HG03280 (cell line): Measurements from ENCODE around the gene ABCA6.
"Not testable (repeated sequence)": the region's sequence is repeated elsewhere in the genome, so short reads cannot be mapped to it uniquely, and the experiment has no call there.

Experiments
- ATAC-seq: cut with Tn5 transposase; IDR thresholded peaks from one replicate; pipeline ENCODE4 v1.9.1; 2021; ENCODE audit warnings: mild to moderate bottlenecking, moderate library complexity; ENCODE audit not compliant: unreplicated experiment

The ABCA6 gene

DNA sequence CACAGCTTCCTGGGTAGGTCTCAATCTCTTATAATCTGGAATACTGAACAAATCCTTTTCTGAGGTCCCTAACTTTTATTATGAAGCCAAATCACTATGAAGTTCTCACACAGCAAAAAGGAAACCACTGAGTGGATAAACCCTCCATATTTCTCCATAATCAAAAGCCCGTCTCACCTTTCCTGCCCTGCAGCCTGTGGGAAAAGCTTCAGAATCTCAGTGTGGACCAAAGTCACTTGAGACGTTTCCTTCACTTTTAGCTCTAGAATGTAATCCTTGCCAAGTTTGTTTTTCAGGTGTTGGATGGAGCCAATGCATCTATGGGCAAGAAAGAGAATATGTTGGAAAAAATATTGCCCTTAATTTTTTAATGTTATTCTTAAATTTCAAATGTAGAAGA lies 59.0 kb downstream of the ABCA6 start:
- no peak for ATAC-seq

DNA sequence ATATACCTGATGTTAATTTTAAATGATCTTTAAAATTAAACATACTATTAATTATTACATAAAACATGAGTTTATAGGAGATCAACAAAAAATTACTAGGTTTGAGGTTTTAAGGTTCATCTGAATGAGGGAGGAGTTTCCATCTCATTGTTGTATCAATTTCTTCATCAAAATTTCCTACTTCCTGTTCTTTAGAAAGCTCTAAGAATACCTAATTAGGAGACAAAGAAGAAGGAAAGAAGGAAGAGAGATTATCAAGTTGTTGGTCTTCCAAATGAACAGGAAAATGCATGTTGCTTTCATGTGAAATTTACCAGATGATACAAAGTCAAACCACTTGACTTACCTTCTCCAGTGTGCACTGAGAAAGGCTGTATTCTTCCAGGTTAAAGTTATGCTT lies 62.8 kb downstream of the ABCA6 start:
- ATAC-seq = no peak

- no peak for ATAC-seq
Measured at GRCh38 chr17:69075823-69076222, 65.9 kb downstream of the ABCA6 start.

GRCh38 chr17:69073392-69073791 lies 68.3 kb downstream of the ABCA6 start:
- ATAC-seq = not testable (repeated sequence)

GRCh38 chr17:69072803-69073256 lies 68.9 kb downstream of the ABCA6 start:
- ATAC-seq = not testable (repeated sequence)

DNA sequence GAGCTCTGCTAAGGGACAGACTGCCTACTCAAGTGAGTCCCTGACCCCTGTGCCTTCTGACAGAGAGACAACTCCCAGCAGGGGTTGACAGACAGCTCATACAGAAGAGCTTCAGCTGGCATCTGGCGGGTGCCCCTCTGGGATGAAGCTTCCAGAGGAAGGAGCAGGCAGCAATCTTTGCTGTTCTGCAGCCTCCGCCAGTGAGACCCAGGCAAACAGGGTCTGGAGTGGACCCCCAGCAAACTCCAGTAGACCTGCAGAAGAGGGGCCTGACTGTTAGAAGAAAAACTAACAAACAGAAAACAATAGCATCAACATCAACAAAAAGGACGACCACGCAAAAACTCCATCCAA lies 70.5 kb downstream of the ABCA6 start:
- ATAC-seq = not testable (repeated sequence)

- not testable (repeated sequence) for ATAC-seq
Measured at GRCh38 chr17:69070378-69071232, 71.1 kb downstream of the ABCA6 start.

DNA sequence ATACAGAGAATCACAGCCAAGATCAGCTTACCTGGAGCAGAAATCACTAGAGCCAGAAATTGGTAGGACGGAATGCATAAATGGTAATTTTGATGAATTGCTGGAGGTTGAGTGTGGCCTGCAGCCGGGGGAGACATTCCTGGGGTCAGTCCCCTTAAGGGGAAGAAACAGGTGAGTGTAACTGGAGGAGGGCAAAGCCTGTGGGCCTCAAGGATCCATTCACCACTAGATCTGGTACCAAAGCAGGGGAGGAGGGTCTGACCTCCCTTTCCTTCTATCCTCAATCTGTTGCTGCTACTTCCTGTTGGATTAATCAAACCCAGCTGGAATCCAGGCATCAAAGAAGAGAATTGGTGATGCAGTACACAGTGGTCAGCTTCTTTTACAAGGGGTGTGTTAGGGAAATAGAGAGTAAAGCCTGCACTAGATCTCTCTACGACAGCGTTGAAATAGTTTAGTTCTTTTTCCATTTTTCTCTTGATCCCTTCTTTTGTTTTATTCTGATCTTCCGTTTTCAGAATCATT lies 72.4 kb downstream of the ABCA6 start:
- ATAC-seq = no peak

DNA sequence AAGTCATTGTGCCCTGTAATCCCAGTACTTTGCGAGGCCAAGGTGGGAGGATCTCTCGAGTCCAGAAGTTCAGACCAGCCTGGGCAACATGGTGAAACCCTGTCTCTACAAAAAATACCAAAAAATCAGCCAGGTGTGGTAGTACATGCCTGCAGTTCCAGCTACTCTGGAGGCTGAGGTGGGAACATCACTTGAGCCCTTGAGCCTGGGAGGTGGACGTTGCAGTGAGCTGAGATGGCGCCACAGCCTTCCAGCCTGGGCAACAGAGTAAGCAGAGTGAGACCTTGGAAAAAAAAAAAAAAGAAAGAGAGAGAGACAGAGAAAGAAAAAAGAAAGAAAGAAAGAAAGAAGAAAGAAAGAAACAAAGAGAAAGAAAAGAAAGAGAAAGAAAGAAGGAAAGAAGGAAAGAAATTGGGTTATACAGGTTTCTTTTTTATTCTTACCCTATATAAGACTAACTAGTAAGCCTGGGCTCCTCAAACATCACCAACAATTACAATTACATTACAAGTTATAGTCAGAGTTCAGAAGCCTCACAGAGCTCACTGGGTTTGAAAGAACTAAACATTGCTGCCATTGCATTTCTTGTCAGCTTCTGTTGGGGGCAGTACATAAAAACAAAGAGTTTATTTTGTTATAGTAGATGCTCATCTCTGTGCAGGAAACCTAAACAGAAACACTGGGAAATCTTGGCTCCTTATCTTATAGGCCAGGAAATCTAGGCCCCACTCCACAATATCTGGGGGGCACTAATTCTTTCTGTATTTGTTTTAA lies 74.2 kb downstream of the ABCA6 start:
- no peak for ATAC-seq

DNA sequence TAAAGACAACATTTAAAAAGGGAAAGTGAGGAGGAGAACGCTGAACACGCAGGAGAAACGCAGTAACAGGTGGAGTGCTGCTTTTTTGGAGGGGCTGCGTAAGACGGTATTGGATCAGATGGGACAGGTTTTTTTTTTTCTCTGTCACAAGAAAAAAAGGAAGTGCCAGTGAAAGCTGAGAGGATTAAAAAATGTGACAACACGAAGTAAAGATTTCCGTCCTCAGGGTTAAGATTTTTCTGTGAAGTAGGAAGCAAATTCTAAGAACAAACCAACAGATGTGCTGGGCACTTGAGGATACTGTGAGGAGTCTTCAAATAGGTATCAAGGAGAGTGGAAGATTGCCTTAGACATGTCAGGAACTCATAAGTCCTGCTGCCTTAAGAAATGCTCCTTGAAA lies 75.2 kb downstream of the ABCA6 start:
- no peak for ATAC-seq

- ATAC-seq = no peak
Measured at GRCh38 chr17:69065113-69065512, 76.6 kb downstream of the ABCA6 start.

DNA sequence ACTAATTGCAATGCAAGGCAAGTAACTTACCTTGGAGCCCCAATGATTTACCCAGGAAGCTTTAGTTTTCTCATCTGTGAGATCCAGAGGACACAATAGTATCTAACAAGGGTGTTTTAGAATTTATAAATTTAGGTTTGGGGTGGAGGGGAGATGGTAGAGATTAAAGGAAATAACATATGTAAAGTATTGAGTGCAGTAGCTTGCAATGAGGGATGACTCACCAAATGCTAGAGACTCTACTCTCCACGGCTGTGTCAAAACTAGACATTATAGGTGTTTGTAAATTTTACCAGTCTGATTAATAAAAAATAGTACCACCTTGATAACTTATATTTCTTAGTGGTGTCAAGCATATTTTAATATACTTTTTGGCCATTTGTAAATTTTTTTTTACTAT lies 77.2 kb downstream of the ABCA6 start:
- no peak for ATAC-seq

DNA sequence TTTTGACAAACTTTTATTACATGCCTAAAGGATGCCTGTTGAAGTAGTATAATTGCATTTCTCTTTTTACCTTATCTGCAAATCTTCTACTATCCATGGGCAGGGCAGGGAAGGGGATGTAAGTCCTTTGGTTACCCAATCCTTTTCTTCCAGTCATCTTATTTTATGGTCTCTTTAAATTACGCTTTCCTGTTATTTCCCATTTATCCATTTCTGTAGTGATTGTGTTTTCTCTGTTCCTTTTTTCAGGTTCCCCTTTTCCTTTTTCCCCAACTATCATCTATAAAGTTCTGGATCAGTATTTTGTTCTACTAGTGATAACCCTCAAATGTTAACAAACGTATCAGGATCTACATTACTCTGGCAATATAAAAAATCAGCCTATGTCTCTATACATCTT lies 77.7 kb downstream of the ABCA6 start:
- ATAC-seq = no peak

DNA sequence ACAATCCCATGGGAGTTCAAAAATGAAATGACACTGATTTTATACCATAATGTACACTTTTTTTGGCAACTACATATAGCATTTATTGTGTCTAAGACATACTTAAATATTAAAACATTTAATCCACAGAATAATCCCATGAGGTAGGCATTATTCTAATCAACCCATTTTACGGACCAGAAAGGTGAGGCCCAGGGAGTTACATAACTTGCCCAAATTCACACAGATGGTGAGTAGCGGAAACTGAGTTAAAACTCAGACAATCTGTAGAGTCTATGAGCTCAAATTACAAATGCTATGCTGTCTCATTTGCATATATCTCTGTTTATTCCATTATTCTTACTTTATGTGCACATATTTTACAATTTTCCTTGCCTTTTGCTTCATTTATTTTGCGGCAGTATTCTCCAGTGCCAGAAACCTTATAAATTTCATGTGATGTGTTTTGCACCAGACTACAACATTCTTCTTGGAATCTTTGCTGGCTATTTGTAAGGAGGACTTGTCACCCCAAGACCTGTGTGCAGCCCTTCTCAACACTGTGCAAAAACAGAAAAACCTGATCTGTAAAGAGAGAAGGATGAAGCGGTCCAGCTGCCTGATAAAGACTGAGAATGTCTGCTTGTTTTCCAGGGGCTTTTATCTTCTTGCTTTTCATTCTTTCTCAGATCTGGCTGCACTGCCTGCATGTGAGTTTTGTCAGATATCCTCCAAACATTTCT lies 78.7 kb downstream of the ABCA6 start:
- no peak for ATAC-seq

DNA sequence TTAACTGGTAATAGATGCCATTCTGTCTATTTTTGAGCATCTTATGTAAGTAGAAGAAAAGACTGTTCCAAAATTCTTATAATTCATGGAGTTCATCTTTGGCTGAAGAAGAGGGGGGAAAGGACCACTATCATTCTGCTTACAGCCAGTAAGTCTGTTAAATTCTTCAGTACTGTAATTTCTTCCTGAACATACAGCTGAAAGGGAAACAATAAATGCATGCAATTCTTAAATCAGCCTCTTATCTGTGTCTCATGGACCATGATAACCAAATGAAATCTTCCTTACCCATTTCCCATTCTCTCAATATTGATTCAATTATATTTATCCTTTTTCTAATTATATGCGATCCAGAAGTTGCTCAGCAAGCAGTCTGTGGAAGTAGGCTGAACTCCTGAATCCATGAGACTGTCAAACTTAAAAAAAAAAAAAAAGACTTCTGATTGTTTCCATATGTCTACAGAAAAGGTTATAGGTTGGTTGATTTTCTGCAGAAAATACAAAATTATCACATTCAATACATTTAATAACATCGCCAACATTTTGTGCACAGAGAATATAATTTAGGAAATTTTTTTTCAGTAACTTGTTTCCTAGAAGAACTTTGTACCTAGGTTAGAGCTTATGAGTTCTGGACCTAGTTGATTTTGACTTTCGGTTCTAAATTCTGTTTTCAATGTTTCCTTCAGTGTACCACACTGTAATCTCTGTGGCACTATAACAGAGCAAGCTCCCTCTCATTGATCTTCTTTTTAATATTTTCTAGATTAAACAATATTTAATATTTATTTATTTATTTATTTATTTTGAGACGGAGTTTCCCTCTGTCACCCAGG lies 79.8 kb downstream of the ABCA6 start:
- ATAC-seq = no peak

DNA sequence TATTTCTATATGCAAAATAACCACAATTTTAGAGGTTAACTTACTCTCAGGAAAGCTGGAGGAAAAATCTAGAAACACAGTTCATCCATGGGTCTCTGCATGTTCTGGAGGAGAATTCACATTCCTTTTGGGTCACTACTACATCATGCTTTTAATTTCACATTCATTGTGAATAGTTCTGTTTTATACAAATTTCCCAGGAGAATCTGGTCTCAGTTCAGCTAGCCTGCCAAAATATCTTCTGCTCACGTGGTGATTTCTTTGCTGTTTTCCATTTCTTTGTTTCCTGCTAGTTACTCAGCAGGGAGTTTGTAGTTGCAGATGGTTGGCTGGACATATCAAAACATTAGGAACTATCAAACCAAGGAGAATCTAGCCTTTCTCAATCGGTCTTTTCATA lies 80.9 kb downstream of the ABCA6 start, which contains the start of gene ABCA9:
Gene ABCA9 (minus strand): TSS at position 106 of the 400 bp plus-strand sequence. CDS start 9,801 bp downstream, outside the sequence.
- ATAC-seq = no peak

GRCh38 chr17:69059458-69060175 lies 82.1 kb downstream of the ABCA6 start:
- no peak for ATAC-seq

GRCh38 chr17:69058165-69058564 lies 83.5 kb downstream of the ABCA6 start:
- no peak for ATAC-seq

- ATAC-seq = no peak
Measured at GRCh38 chr17:69057280-69057679, 84.4 kb downstream of the ABCA6 start.
